K562 (cell line): Measurements from ENCODE around the gene CTXN3. TPM values are rescaled to one million over a fixed set of nuclear protein-coding genes. Genes with fewer than 3 reads are reported as not detected.

Experiments used
- ATAC-seq: fragments of 200-7000 bp; cut with Tn5 transposase; 3 replicates; pipeline ENCODE4 v1.9.1; 2020; ENCODE audit warnings: moderate library complexity
- BruUV-seq: library from RNA; stranded (reverse); fragments of 400-500 nt; replicated peaks from 2 replicates; lab custom pipeline; 2021; lab: Mats Ljungman, UMichigan
- CTCF ChIA-PET: fragments of 300-600 bp; formaldehyde crosslinking; extraction: SDS; loops from one replicate; lab custom pipeline; 2021; ENCODE audit warnings: low intra/inter-chr PET ratio; lab: Yijun Ruan, JAX
- POLR2A ChIA-PET: fragments of 300-600, 350-650 bp; sonication (Branson Sonifier 250); formaldehyde crosslinking; extraction: SDS; loops from one replicate; lab custom pipeline; 2021; ENCODE audit warnings: antibody characterized with exemption, inconsistent platforms; lab: Yijun Ruan, JAX
- DNase-seq, 4 experiments: peaks; one replicate each; pipeline versions ENCODE4 v3.0.0 to v3.0.0-alpha.2; 2011 to 2018; ENCODE audit warnings: low spot score in 3 of 4, mixed read lengths in 3 of 4; ENCODE audit errors: extremely low read depth in 1 of 4
- FAIRE-seq: peaks from 2 replicates; lab custom pipeline; 2011; peaks lifted over from hg19 to GRCh38; lab: Jason Lieb, UNC
- H2AFZ ChIP-seq: 2 replicates; pipeline ENCODE4 v1.6.0; 2011; ENCODE audit warnings: low read depth, low read length, control low read depth, inconsistent platforms
- H3K27ac ChIP-seq: fragments of 200-600 bp; 3 replicates; pipeline ENCODE4 v1.8.0; 2011; ENCODE audit warnings: low read depth, mild to moderate bottlenecking, control low read depth, inconsistent platforms, low read length, moderate library complexity, mixed read lengths; ENCODE audit errors: extremely low read depth
- H3K27me3 ChIP-seq, 2 experiments: fragments of 300-600 bp in 1 of 2; 2 replicates in 1 of 2; 3 replicates in 1 of 2; pipeline versions ENCODE4 v1.6.0 to v1.8.0; 2011; ENCODE audit warnings: inconsistent platforms in 2 of 2, low read length in 2 of 2, mild to moderate bottlenecking in 1 of 2, mixed read lengths in 1 of 2, moderate library complexity in 1 of 2; ENCODE audit not compliant: control insufficient read depth in 2 of 2, insufficient read depth in 2 of 2
- H3K36me3 ChIP-seq: fragments of 300-600 bp; 3 replicates; pipeline ENCODE4 v1.8.0; 2011; ENCODE audit warnings: mild to moderate bottlenecking, low read length, inconsistent platforms; ENCODE audit not compliant: control insufficient read depth, insufficient read depth
- H3K4me1 ChIP-seq, 2 experiments: fragments of 200-600 bp in 1 of 2; replicated peaks in 1 of 2; 2 replicates in 1 of 2; 3 replicates in 1 of 2; pipeline versions ENCODE4 v1.5.1 to v1.8.0; 2011; ENCODE audit warnings: inconsistent platforms in 2 of 2, low read length in 2 of 2, mild to moderate bottlenecking in 1 of 2, mixed read lengths in 1 of 2, moderate library complexity in 1 of 2; ENCODE audit not compliant: control insufficient read depth in 2 of 2, insufficient read depth in 2 of 2
- H3K4me2 ChIP-seq: 2 replicates; pipeline ENCODE4 v1.6.1; 2011; ENCODE audit warnings: low read length, control low read depth, inconsistent platforms, mixed read lengths; ENCODE audit not compliant: insufficient read depth
- H3K4me3 ChIP-seq: fragments of 200-600 bp; sonication (generic), shearing (Covaris generic); 2 replicates; pipeline ENCODE4 v1.5.1; 2016; ENCODE audit warnings: control low read depth, inconsistent platforms
- H3K79me2 ChIP-seq: fragments of 200-600 bp; 3 replicates; pipeline ENCODE4 v1.8.0; 2011; ENCODE audit warnings: low read length, inconsistent platforms; ENCODE audit not compliant: control insufficient read depth, insufficient read depth
- H3K9ac ChIP-seq, 2 experiments: 2 replicates each; pipeline versions ENCODE4 v1.6.0 to v1.6.1; 2011; ENCODE audit warnings: low read depth in 2 of 2, low read length in 2 of 2, control low read depth in 1 of 2, inconsistent platforms in 1 of 2, mild to moderate bottlenecking in 1 of 2, mixed read lengths in 1 of 2; ENCODE audit not compliant: insufficient read depth in 1 of 2
- H3K9me1 ChIP-seq: one replicate; pipeline ENCODE4 v1.6.0; 2011; ENCODE audit warnings: inconsistent platforms, mild to moderate bottlenecking, low read length, moderate library complexity; ENCODE audit not compliant: control insufficient read depth, insufficient read depth
- H3K9me3 ChIP-seq: replicated peaks from 2 replicates; pipeline ENCODE4 v1.5.1; 2011; ENCODE audit warnings: low read depth, low read length, inconsistent platforms; ENCODE audit not compliant: control insufficient read depth, insufficient read depth
- H4K20me1 ChIP-seq: replicated peaks from 2 replicates; pipeline ENCODE4 v1.6.1; 2011; ENCODE audit warnings: low read length, inconsistent platforms, mixed read lengths; ENCODE audit not compliant: control insufficient read depth, insufficient read depth
- ARNT ChIP-seq, 2 experiments: fragments of 450-650 bp; IDR thresholded peaks; 2 replicates each; pipeline ENCODE4 v1.6.1; 2016; ENCODE audit warnings: mild to moderate bottlenecking in 1 of 2
- GABPB2 ChIP-seq: fragments of 250-450 bp; sonication (Bioruptor Pico); conservative IDR thresholded peaks from 2 replicates; pipeline ENCODE4 v1.5.1; 2021; ENCODE audit warnings: mild to moderate bottlenecking
- MYBL2 ChIP-seq, 2 experiments: fragments of 450-650 bp in 1 of 2; sonication (generic) in 1 of 2; formaldehyde crosslinking in 1 of 2; IDR thresholded peaks; 2 replicates each; pipeline versions ENCODE4 v1.6.1 to v1.8.1; 2017 to 2022; ENCODE audit warnings: borderline replicate concordance in 1 of 2, inconsistent platforms in 1 of 2, low read depth in 1 of 2, mild to moderate bottlenecking in 1 of 2, missing genetic modification reagents in 1 of 2, moderate library complexity in 1 of 2
- NRF1 ChIP-seq, 2 experiments: fragments of 450-650 bp; IDR thresholded peaks in 1 of 2; conservative IDR thresholded peaks in 1 of 2; 2 replicates each; pipeline ENCODE4 v1.6.1; 2014; ENCODE audit warnings: mild to moderate bottlenecking in 2 of 2
- SMARCA4 ChIP-seq: fragments of 450-650 bp; IDR thresholded peaks from 2 replicates; pipeline ENCODE4 v1.6.1; 2016
- YY1 ChIP-seq, 3 experiments: IDR thresholded peaks; 2 replicates each; pipeline ENCODE4 v1.6.1; 2011; ENCODE audit warnings: low read length in 2 of 3, mild to moderate bottlenecking in 2 of 3, moderate library complexity in 2 of 3, borderline replicate concordance in 1 of 3, control low read depth in 1 of 3, low read depth in 1 of 3; ENCODE audit not compliant: insufficient read depth in 3 of 3, insufficient replicate concordance in 2 of 3, control insufficient read depth in 1 of 3, insufficient read length in 1 of 3; ENCODE audit errors: extremely low read depth in 1 of 3
- WGBS: fragments of 100-300 bp; shearing (Covaris generic); methylation state at CpG from one replicate; pipeline ENCODE4 v1.1.6; 2016; ENCODE audit warnings: low coverage, mixed read lengths; ENCODE audit not compliant: insufficient coverage; ENCODE audit errors: missing lambda C conversion rate; 5-methylcytosine and 5-hydroxymethylcytosine counted together
- in situ Hi-C: fragments of 300-500 bp; cut with MboI; formaldehyde crosslinking; loops from 4 replicates; pipeline ENCODE4 v1.15.0; 2018; ENCODE audit warnings: inconsistent platforms, mixed read lengths
- intact Hi-C: fragments of 100-400 bp; cut with micrococcal nuclease; formaldehyde crosslinking; loops from 2 replicates; pipeline ENCODE4 v1.14.2; 2022
- polyA plus RNA-seq, 8 experiments: library from polyadenylated mRNA; depleted of rRNA in 4 of 8; stranded (reverse) in 5 of 8; unstranded in 3 of 8; fragments of >200 nt; fragmentation: Nextera tagmentation in 2 of 8; fragmentation: Illumina TruSeq in 1 of 8; extraction: Ambion mirVana in 2 of 8; extraction: Trizol in 1 of 8; gene quantifications; 2 replicates each; pipeline versions ENCODE4 v1.2.1 to v1.2.3, GENCODE V29; 2011 to 2014; ENCODE audit warnings: inconsistent platforms in 1 of 8, missing spikeins in 1 of 8
- total RNA-seq, 7 experiments: library from RNA; depleted of rRNA in 6 of 7; stranded (reverse); fragments of >200 nt in 6 of 7; fragmentation: Illumina TruSeq in 2 of 7; extraction: Trizol in 2 of 7; gene quantifications; 2 replicates each; pipeline versions ENCODE4 v1.2.1 to v1.2.3, GENCODE V29; 2011 to 2021; ENCODE audit warnings: low replicate concordance in 1 of 7
- TF ChIP-seq, protein P1 (sequence below): fragments of 450-650 bp; IDR thresholded peaks from 2 replicates; pipeline ENCODE4 v1.6.1; 2016; ENCODE audit warnings: mild to moderate bottlenecking, moderate library complexity

Gene CTXN3
- total and polyA plus RNA-seq, 9 of the 15 experiments (the other 6 are each of a cell fraction or from before 2014, with no cell fraction given), result not detected

DNA sequence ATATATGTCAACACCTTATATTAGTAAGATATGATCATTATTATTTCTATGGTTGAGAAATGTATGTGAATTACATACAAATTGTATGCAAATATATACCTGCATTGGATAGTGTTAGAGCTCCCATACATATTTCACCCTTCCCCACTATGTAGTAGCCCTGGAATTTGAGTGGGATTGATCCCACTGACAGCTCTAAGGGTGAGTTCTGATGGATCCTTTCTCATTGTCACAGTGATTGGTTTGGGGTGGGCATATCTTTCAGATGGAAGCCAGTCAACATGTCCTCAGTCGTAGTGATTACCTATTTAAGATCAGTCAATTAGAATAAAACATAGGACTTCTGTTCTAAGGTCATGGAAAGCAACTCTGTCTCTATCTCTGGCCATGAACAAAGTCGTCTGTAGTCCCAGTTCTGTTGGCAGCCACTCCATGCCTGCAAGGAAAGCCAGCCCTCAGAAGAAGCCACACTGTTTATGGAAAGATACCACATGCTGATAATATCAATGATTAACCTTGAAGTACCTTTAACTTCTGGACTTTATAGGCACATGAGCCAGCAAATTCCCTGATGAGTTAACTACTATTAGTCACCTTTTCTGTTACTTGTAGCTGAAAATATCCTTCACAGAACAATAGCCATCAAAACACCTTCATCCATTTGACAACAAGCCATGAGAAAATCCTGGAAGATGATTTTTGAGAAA is 49.2 kb downstream of the CTXN3 start:
- Histone ChIP-seq H3K9me1 (no peaks in the 10 kb centered on the region), H4K20me1 (no peaks in the 10 kb centered on the region), H2AFZ (no peak overlapping the region), H3K27ac (no peak overlapping the region), H3K27me3 (no peaks in the 10 kb centered on the region; a peak in 1 of 5 replicates), H3K9ac (no peak overlapping the region), H3K36me3 (no peaks in the 10 kb centered on the region), H3K79me2 (no peaks in the 10 kb centered on the region), H3K4me2 (no peak overlapping the region), H3K4me1 (no peaks in the 10 kb centered on the region), H3K4me3 (no peak overlapping the region), H3K9me3 (no peaks in the 10 kb centered on the region)
- DNase-seq (no peak), FAIRE-seq (no peak), ATAC-seq (no peak)
- ChIA-PET CTCF (no interaction called here), POLR2A (interaction anchor here (0.6 kb wide), 1 partner anchor 491 kb away, joined by 3 read pairs; no protein-coding TSS in a partner anchor)
- BruUV-seq, result no TSS peak
- in situ Hi-C loops (no loop called here), intact Hi-C loops (no loop called here)
- 0% methylated on average over 2 of the region's 2 CpGs for WGBS
- TF ChIP-seq SMARCA4, result no peak
- TF ChIP-seq, protein P1, sequence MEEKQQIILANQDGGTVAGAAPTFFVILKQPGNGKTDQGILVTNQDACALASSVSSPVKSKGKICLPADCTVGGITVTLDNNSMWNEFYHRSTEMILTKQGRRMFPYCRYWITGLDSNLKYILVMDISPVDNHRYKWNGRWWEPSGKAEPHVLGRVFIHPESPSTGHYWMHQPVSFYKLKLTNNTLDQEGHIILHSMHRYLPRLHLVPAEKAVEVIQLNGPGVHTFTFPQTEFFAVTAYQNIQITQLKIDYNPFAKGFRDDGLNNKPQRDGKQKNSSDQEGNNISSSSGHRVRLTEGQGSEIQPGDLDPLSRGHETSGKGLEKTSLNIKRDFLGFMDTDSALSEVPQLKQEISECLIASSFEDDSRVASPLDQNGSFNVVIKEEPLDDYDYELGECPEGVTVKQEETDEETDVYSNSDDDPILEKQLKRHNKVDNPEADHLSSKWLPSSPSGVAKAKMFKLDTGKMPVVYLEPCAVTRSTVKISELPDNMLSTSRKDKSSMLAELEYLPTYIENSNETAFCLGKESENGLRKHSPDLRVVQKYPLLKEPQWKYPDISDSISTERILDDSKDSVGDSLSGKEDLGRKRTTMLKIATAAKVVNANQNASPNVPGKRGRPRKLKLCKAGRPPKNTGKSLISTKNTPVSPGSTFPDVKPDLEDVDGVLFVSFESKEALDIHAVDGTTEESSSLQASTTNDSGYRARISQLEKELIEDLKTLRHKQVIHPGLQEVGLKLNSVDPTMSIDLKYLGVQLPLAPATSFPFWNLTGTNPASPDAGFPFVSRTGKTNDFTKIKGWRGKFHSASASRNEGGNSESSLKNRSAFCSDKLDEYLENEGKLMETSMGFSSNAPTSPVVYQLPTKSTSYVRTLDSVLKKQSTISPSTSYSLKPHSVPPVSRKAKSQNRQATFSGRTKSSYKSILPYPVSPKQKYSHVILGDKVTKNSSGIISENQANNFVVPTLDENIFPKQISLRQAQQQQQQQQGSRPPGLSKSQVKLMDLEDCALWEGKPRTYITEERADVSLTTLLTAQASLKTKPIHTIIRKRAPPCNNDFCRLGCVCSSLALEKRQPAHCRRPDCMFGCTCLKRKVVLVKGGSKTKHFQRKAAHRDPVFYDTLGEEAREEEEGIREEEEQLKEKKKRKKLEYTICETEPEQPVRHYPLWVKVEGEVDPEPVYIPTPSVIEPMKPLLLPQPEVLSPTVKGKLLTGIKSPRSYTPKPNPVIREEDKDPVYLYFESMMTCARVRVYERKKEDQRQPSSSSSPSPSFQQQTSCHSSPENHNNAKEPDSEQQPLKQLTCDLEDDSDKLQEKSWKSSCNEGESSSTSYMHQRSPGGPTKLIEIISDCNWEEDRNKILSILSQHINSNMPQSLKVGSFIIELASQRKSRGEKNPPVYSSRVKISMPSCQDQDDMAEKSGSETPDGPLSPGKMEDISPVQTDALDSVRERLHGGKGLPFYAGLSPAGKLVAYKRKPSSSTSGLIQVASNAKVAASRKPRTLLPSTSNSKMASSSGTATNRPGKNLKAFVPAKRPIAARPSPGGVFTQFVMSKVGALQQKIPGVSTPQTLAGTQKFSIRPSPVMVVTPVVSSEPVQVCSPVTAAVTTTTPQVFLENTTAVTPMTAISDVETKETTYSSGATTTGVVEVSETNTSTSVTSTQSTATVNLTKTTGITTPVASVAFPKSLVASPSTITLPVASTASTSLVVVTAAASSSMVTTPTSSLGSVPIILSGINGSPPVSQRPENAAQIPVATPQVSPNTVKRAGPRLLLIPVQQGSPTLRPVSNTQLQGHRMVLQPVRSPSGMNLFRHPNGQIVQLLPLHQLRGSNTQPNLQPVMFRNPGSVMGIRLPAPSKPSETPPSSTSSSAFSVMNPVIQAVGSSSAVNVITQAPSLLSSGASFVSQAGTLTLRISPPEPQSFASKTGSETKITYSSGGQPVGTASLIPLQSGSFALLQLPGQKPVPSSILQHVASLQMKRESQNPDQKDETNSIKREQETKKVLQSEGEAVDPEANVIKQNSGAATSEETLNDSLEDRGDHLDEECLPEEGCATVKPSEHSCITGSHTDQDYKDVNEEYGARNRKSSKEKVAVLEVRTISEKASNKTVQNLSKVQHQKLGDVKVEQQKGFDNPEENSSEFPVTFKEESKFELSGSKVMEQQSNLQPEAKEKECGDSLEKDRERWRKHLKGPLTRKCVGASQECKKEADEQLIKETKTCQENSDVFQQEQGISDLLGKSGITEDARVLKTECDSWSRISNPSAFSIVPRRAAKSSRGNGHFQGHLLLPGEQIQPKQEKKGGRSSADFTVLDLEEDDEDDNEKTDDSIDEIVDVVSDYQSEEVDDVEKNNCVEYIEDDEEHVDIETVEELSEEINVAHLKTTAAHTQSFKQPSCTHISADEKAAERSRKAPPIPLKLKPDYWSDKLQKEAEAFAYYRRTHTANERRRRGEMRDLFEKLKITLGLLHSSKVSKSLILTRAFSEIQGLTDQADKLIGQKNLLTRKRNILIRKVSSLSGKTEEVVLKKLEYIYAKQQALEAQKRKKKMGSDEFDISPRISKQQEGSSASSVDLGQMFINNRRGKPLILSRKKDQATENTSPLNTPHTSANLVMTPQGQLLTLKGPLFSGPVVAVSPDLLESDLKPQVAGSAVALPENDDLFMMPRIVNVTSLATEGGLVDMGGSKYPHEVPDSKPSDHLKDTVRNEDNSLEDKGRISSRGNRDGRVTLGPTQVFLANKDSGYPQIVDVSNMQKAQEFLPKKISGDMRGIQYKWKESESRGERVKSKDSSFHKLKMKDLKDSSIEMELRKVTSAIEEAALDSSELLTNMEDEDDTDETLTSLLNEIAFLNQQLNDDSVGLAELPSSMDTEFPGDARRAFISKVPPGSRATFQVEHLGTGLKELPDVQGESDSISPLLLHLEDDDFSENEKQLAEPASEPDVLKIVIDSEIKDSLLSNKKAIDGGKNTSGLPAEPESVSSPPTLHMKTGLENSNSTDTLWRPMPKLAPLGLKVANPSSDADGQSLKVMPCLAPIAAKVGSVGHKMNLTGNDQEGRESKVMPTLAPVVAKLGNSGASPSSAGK, result no peak
- no peak for TF ChIP-seq YY1 (IDR thresholded peaks at IDR 0.05; ENCODE audit: borderline replicate concordance in 1 of 3, control insufficient read depth in 1 of 3, extremely low read depth in 1 of 3, insufficient read depth in 3 of 3, insufficient read length in 1 of 3, insufficient replicate concordance in 2 of 3, low read depth in 1 of 3, low read length in 2 of 3)
- TF ChIP-seq NRF1 (conservative IDR thresholded peaks at IDR 0.05 in 1 of 2, IDR thresholded peaks at IDR 0.05 in 1 of 2), result no peak
- TF ChIP-seq MYBL2 (IDR thresholded peaks at IDR 0.05; ENCODE audit: low read depth), result no peak
- TF ChIP-seq MYBL2 (CRISPR knock-in tag; IDR thresholded peaks at IDR 0.05; ENCODE audit: borderline replicate concordance), result no peak
- TF ChIP-seq GABPB2 (CRISPR knock-in tag), result no peak
- TF ChIP-seq ARNT (IDR thresholded peaks at IDR 0.05), result no peak
